ENCODE results near the gene IRF9. TPM values are rescaled to one million over a fixed set of nuclear protein-coding genes. Genes with fewer than 3 reads are reported as not detected.

The IRF9 gene
- total RNA-seq, 1 donor = 63.1 TPM

- TF ChIP-seq CTCF (IDR thresholded peaks at IDR 0.05; ENCODE audit: insufficient read depth, low read length) = no peak
- no peak for DNase-seq (ENCODE audit: low read depth)
- H3K4me3 ChIP-seq (ENCODE audit: low read depth, low read length) = peak overlapping the region; percentile 87
Measured at GRCh38 chr14:24136684-24137528, 24.2 kb upstream of the IRF9 start.

GRCh38 chr14:24137529-24138395 lies 23.3 kb upstream of the IRF9 start:
- TF ChIP-seq CTCF (IDR thresholded peaks at IDR 0.05; ENCODE audit: insufficient read depth, low read length) = no peak
- H3K4me3 ChIP-seq (ENCODE audit: low read depth, low read length) = peak overlapping the region; percentile 17
- no peak for DNase-seq (ENCODE audit: low read depth)

- no peak for DNase-seq (ENCODE audit: low read depth)
Measured at GRCh38 chr14:24138396-24139271, 22.4 kb upstream of the IRF9 start.

GRCh38 chr14:24139272-24139934 lies 21.7 kb upstream of the IRF9 start:
- H3K4me3 ChIP-seq (ENCODE audit: low read depth, low read length) = peak overlapping the region; percentile 17
- no peak for DNase-seq (ENCODE audit: low read depth)
- no peak for TF ChIP-seq CTCF (IDR thresholded peaks at IDR 0.05; ENCODE audit: insufficient read depth, low read length)

More at GRCh38 chr14:24138396-24139271, 22.4 kb upstream of the IRF9 start:
- H3K4me3 ChIP-seq (ENCODE audit: low read depth, low read length) = no peak overlapping the region
- no peak for TF ChIP-seq CTCF (IDR thresholded peaks at IDR 0.05; ENCODE audit: insufficient read depth, low read length)

GRCh38 chr14:24141097-24141880 lies 19.8 kb upstream of the IRF9 start, which contains the start of gene EMC9:
EMC9 (minus strand) TSS chr14:24141591; CDS start chr14:24141304, 287 bp downstream.
- DNase-seq (ENCODE audit: low read depth) = peak; percentile 99
- peak; percentile 60 for TF ChIP-seq CTCF (IDR thresholded peaks at IDR 0.05; ENCODE audit: insufficient read depth, low read length)
- H3K4me3 ChIP-seq (ENCODE audit: low read depth, low read length) = peak within 1 kb of the TSS; percentile 92

Data from fibroblast of the aortic adventitia (primary cell).